ENCODE measurements around the gene ERVK3-1. TPM values are rescaled to one million over a fixed set of nuclear protein-coding genes. Genes with fewer than 3 reads are reported as not detected.
"Not testable (repeated sequence)": the region's sequence is repeated elsewhere in the genome, so short reads cannot be mapped to it uniquely, and the experiment has no call there.

Gene ERVK3-1
- polyA plus RNA-seq, 1 donor, result 33.6 TPM

GRCh38 chr19:58304748-58305064 is 471 bp upstream of the ERVK3-1 start:
- no peak for DNase-seq (ENCODE audit: low read depth)

- no peak for DNase-seq (ENCODE audit: low read depth)
These were observed 751 bp downstream of the ERVK3-1 start for GRCh38 chr19:58305932-58306323.

GRCh38 chr19:58307736-58308135 is 2.6 kb downstream of the ERVK3-1 start:
- DNase-seq (ENCODE audit: low read depth), result no peak

- DNase-seq (ENCODE audit: low read depth), result not testable (repeated sequence)
These were observed 5.5 kb downstream of the ERVK3-1 start for GRCh38 chr19:58310685-58311084.

GRCh38 chr19:58311345-58311865 is 6.2 kb downstream of the ERVK3-1 start:
- no peak for DNase-seq (ENCODE audit: low read depth)

- DNase-seq (ENCODE audit: low read depth), result no peak
These were observed 10.4 kb downstream of the ERVK3-1 start for GRCh38 chr19:58315580-58315979.

DNA sequence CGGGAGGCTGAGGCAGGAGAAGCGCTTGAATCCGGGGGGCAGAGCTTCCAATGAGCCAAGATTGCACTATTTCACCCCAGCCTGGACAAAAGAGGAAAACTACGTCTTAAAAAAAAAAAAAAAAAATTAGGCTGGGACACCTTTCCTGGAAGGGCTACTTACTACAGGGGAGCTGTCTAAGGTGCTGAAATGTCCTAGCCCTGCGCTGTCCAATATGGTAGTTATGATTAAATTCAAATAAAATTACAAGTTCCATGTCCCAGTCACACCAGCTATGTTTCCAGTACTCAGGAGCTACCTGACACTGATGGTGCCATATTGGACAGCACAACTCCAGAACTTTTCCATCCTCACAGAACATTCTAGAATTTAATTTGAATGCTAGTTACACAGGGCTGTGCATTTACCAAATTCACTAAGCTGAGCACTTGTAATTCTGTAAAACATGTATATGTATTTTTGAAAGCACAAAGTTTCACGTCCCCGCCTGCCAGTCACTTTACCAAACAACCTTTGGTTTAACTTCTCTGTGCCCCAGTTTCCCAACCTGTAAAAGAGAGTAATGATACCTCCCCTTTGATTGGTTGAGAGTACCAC is 12.4 kb downstream of the ERVK3-1 start:
- no peak for DNase-seq (ENCODE audit: low read depth)

DNA sequence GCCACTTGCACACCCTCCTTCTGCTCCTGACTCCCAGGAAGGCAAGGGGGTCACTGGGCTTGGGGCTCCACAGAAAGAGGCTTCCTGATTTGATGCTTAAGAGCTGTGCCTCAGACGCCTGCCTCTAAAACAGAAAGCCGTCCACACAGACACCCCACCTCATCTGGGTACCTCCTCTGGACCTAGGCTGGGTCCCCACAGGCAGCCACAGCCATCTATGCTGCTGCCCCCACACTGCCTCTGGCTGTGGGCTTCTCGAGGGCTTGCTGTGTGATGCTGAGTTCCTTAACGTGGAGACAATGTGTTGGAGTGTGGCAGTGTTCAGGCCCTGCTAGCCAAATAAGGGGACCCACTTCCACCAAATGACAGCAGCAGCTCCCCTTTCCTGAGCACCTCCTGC is 13.1 kb downstream of the ERVK3-1 start:
- DNase-seq (ENCODE audit: low read depth), result no peak

DNA sequence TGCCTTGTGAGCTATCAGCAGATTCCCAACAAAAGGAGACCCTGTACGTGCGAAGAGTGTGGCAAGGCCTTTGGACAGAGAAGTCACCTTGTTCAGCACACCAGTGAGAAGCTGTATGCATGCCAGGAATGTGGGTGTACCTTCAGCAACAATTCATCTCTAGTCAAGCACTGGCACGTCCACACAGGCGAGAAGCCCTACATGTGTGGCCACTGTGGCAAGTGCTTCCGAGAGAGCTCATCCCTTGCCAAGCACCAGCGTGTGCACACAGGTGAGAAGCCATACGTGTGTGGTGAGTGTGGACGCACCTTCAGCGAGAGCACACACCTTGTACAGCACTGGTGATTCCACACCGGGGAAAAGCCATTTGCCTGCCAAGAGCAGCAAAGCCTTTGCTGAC is 14.1 kb downstream of the ERVK3-1 start:
- DNase-seq (ENCODE audit: low read depth), result no peak

DNA sequence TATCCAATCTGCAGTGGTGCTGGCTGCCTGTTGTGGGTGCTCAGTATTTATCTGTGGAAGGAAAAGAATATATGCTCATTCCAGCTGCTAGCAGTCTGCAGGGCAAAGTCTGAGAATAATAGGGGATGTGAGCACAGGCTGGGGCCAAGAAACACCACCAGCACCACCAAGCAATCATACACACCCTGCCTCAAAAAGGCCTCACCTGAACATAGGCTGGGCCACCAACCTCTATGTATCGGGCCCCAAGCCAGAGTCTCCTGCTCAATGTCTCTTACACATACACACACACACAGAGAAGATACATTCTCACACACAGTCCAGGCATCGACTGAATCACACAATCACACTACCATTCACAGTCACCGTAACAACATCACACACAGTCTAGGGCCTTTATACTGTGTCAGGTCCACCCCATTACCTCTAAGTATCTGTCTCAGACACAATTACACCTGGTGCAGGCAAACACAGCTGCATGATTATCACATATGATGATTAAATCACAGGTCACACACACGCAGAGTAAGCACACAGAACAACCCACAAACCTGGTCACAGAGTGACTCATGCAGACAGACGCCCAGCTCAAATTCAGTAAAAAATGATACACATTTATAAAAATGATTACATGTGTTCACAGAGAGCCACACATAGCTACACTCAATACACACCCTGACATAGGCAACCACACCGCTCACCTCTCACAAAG is 20.3 kb downstream of the ERVK3-1 start:
- DNase-seq (ENCODE audit: low read depth), result no peak

DNA sequence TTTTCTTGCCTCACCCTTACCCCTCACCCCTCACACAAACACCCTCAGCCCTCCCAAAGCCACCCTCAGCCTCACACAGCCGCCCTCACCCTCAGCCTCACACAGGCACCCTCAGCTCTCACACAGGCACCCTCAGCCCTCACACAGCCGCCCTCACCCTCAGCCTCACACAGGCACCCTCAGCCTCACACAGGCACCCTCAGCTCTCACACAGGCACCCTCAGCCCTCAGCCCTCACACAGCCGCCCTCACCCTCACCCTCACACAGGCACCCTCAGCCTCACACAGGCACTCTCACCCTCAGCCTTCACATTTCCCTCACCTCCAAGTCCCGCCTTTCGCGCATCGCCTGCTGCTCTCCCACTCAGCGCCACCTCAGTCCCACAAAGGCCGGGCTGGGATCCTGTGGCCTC is 21.3 kb downstream of the ERVK3-1 start:
- no peak for DNase-seq (ENCODE audit: low read depth)

- peak; percentile 92 for DNase-seq (ENCODE audit: low read depth)
These were observed 21.9 kb downstream of the ERVK3-1 start, which contains the start of gene ZSCAN22 for GRCh38 chr19:58326914-58327726. Gene ZSCAN22, plus strand, starts transcription at chr19:58326994. Its CDS starts 7,809 bp downstream, at chr19:58334803.

DNA sequence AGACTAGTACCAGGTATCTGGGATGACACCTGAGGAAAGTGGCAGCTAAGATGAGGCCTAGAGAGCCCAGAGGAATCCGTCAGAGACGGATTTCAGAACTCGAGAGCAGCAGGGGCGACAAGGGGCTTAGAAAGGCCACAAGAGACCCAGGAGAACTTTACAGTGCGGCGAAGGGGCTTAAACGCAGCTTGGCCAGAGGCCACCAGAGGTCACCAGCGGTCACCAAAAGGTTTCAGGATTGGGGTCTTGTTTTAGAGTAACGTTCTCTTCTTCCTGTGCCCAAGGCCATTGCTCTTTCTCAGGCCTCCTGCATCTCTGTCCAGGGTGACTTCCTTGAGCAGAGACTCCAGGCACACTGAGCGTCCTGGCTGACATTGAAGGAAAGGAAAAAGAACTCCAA is 23.8 kb downstream of the ERVK3-1 start:
- DNase-seq (ENCODE audit: low read depth), result no peak

GRCh38 chr19:58330458-58330857 is 25.3 kb downstream of the ERVK3-1 start:
- no peak for DNase-seq (ENCODE audit: low read depth)

DNA sequence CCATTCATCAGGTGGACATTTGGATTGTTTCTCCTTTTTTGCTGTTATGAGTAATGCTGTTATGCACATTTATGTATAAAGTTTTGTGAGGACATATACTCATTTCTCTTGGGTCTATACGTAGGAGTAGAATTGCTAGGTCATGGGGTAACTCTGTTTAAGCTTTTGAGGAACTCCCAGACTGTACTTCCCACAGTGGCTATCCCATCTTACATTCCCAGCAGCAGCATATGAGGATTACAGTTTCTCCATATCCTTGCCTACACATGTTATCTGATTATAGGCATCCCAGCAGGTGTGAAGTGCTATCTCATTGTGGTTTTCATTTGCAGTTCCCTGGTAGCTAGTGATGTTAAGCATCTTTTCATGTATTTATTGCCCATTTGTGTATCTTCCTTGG is 27.5 kb downstream of the ERVK3-1 start:
- DNase-seq (ENCODE audit: low read depth), result no peak

GRCh38 chr19:58334691-58335249 is 29.6 kb downstream of the ERVK3-1 start:
- DNase-seq (ENCODE audit: low read depth), result no peak

GRCh38 chr19:58335630-58336029 is 30.5 kb downstream of the ERVK3-1 start:
- no peak for DNase-seq (ENCODE audit: low read depth)

DNA sequence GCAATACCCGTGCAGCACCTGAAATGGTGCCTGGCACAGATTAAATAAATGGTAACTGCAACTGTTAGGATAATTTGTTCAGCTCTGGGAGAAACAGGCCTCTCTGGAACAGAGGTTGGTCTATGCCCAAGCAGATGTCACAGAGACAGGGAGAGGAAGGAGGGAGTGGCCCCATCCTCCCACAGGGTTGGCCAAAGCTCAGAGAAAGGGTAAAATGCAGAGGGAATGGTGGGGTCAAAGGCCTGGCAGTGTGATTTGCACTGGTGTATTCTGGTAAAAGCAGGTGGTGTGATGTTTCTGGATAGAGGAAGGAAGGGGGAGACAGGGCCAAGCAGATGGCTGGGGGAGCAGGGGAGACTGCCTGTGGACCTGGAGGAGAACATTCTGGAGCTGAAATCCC is 31.0 kb downstream of the ERVK3-1 start:
- no peak for DNase-seq (ENCODE audit: low read depth)

- DNase-seq (ENCODE audit: low read depth), result no peak
These were observed 31.6 kb downstream of the ERVK3-1 start for GRCh38 chr19:58336820-58337219.

GRCh38 chr19:58338336-58338735 is 33.2 kb downstream of the ERVK3-1 start:
- DNase-seq (ENCODE audit: low read depth), result no peak

- DNase-seq (ENCODE audit: low read depth), result no peak
These were observed 33.8 kb downstream of the ERVK3-1 start for GRCh38 chr19:58338825-58339558.

- DNase-seq (ENCODE audit: low read depth), result no peak
These were observed 40.4 kb downstream of the ERVK3-1 start for GRCh38 chr19:58345558-58345957.

Measured in forelimb muscle (tissue), 1 donor.